Esophagus squamous epithelium (tissue), 5 donors: ENCODE results near the gene TRAF2. TPM values are rescaled to one million over a fixed set of nuclear protein-coding genes. Genes with fewer than 3 reads are reported as not detected.
"Not testable (repeated sequence)": the region's sequence is repeated elsewhere in the genome, so short reads cannot be mapped to it uniquely, and the experiment has no call there.

Experiments
- DNase-seq: peaks from one replicate; lab custom pipeline; 2025; lab: John Stamatoyannopoulos, UW
- H3K27ac ChIP-seq, 4 donors: fragments of 200-600 bp; sonication (generic); one replicate each; pipeline ENCODE4 v1.5.1; 2016 to 2019; ENCODE audit warnings: mild to moderate bottlenecking in 1 of 4
- H3K27me3 ChIP-seq, 4 donors: fragments of 200-600 bp; sonication (generic); 1 replicate in 3 of 4; 2 replicates in 1 of 4; pipeline versions ENCODE4 v1.5.1 to v1.6.0; 2017 to 2021; ENCODE audit warnings: antibody characterized with exemption in 1 of 4
- H3K36me3 ChIP-seq, 3 donors: fragments of 200-600 bp; sonication (generic); one replicate each; pipeline ENCODE4 v1.5.1; 2016 to 2019
- H3K4me1 ChIP-seq, 3 donors: fragments of 200-600 bp; sonication (generic); one replicate each; pipeline ENCODE4 v1.5.1; 2017 to 2019
- H3K4me3 ChIP-seq, 4 donors: fragments of 200-600 bp; sonication (generic); 1 replicate in 3 of 4; 2 replicates in 1 of 4; pipeline ENCODE4 v1.5.1; 2016 to 2019; ENCODE audit warnings: mild to moderate bottlenecking in 2 of 4, moderate library complexity in 1 of 4
- H3K9me3 ChIP-seq, 3 donors: fragments of 200-600 bp; sonication (generic); one replicate each; pipeline ENCODE4 v1.5.1; 2016 to 2019
- CTCF ChIP-seq, 6 experiments: fragments of 450-650 bp in 4 of 6; fragments of 200-600 bp in 2 of 6; sonication (generic) in 2 of 6; IDR thresholded peaks; one replicate each; pipeline ENCODE4 v1.5.1; 2016 to 2019; ENCODE audit warnings: antibody characterized with exemption in 6 of 6, mild to moderate bottlenecking in 4 of 6, moderate library complexity in 4 of 6
- POLR2A ChIP-seq, 4 donors: fragments of 450-650 bp; IDR thresholded peaks; one replicate each; pipeline ENCODE4 v1.6.1; 2017; ENCODE audit warnings: antibody characterized with exemption in 4 of 4, mild to moderate bottlenecking in 4 of 4, moderate library complexity in 3 of 4
- WGBS, 2 donors: methylation state at CpG; one replicate each; pipeline ENCODE4 v1.1.5; 2018; 5-methylcytosine and 5-hydroxymethylcytosine counted together
- intact Hi-C: fragments of 100-400 bp; cut with DNase I; formaldehyde crosslinking; loops from one replicate; pipeline ENCODE4 v1.15.0; 2022
- total RNA-seq, 4 donors: library from RNA; depleted of rRNA; stranded (reverse); fragments of >200 nt; gene quantifications; one replicate each; pipeline ENCODE4 v1.1.0, GENCODE V29; 2016
- donor health status: DM: yes; HTN: yes; CAD: no.

TRAF2 gene
- total RNA-seq, 4 donors from 2014 or later = 8.0 to 20.9 (median 13.2) TPM

DNA sequence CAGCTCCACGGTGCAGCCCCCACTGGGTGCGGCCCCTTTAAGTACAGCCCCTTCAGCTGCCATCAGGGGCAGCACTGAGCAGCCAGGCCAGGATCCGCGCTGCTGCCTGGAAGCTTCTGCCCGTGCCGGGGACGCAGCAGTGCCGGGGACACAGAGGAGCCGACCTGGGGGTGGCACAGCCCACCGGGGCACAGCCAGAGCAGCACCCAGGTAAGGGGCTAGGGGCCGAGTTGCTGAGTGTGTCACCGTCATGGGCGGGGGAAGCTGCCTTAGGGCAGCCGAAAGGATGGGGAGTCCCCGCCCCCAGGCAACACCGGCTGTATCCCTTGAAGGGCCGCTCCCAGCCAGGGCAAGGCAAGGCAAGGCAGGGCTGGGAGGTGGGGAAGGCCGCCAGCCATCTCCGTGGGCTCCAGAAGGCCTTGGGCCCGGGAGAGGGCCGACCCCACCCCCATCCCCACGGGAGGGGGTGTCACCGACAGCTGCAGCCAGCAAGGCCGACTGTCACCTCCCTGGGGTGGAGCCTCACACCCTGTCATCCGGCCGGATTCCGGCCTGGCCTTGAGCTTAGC, 43.9 kb upstream of the TRAF2 start, which contains the start of gene AJM1:
TSS of gene AJM1 (plus strand) at position 99 of the 569 bp plus-strand sequence. CDS start 1,937 bp downstream, outside the sequence.
- peaks cover 7 to 46% (median 19%) of the 10 kb centered on the region in 4 donors for H3K27me3 ChIP-seq
- H3K36me3 ChIP-seq = peaks cover 0 to 36% (median 9%) of the 10 kb centered on the region in 3 donors
- H3K27ac ChIP-seq = peak within 1 kb of the TSS in 1 of 4 donors; percentile 33
- H3K9me3 ChIP-seq, intact Hi-C loops, DNase-seq: not testable (repeated sequence)
- peak within 1 kb of the TSS; percentile 13 to 64 (median 47) for H3K4me3 ChIP-seq
- whole genome bisulfite sequencing, 2 donors = 7% methylated on average over 3 of the region's 27 CpGs; no CpG with 5 or more reads in 1 of the 2 donors
- H3K4me1 ChIP-seq = peaks cover 42 to 71% (median 60%) of the 10 kb centered on the region in 3 donors
- peak; percentile 68 to 89 (median 80) for TF ChIP-seq CTCF (IDR thresholded peaks at IDR 0.05)

GRCh38 chr9:136843159-136843800, 43.0 kb upstream of the TRAF2 start:
- H3K27ac ChIP-seq, intact Hi-C loops, DNase-seq, H3K9me3 ChIP-seq: not testable (repeated sequence)
- WGBS, 2 donors = 8% methylated on average over 8 of the region's 21 CpGs; no CpG with 5 or more reads in 1 of the 2 donors
- H3K4me1 ChIP-seq = peaks cover 45 to 79% (median 68%) of the 10 kb centered on the region in 3 donors
- peak overlapping the region in 3 of 4 donors; percentile 10 to 64 (median 48) for H3K4me3 ChIP-seq
- H3K27me3 ChIP-seq = peaks cover 7 to 54% (median 19%) of the 10 kb centered on the region in 4 donors
- peaks cover 0 to 29% (median 9%) of the 10 kb centered on the region in 3 donors for H3K36me3 ChIP-seq

- Histone ChIP-seq H3K4me3 (peak overlapping the region in 3 of 4 donors; percentile 10 to 64 (median 48)), H3K4me1 (peaks cover 45 to 84% (median 71%) of the 10 kb centered on the region in 3 donors), H3K36me3 (peaks cover 0 to 21% (median 7%) of the 10 kb centered on the region in 3 donors), H3K27me3 (peaks cover 7 to 54% (median 19%) of the 10 kb centered on the region in 4 donors)
- 0% methylated on average over 5 of the region's 99 CpGs; no CpG with 5 or more reads in 1 of the 2 donors for WGBS, 2 donors
- H3K9me3 ChIP-seq, H3K27ac ChIP-seq, DNase-seq, intact Hi-C loops: not testable (repeated sequence)
- TF ChIP-seq CTCF (IDR thresholded peaks at IDR 0.05) = peak; percentile 51 to 70 (median 66)
Measured at GRCh38 chr9:136843801-136844740, 42.2 kb upstream of the TRAF2 start.

DNA sequence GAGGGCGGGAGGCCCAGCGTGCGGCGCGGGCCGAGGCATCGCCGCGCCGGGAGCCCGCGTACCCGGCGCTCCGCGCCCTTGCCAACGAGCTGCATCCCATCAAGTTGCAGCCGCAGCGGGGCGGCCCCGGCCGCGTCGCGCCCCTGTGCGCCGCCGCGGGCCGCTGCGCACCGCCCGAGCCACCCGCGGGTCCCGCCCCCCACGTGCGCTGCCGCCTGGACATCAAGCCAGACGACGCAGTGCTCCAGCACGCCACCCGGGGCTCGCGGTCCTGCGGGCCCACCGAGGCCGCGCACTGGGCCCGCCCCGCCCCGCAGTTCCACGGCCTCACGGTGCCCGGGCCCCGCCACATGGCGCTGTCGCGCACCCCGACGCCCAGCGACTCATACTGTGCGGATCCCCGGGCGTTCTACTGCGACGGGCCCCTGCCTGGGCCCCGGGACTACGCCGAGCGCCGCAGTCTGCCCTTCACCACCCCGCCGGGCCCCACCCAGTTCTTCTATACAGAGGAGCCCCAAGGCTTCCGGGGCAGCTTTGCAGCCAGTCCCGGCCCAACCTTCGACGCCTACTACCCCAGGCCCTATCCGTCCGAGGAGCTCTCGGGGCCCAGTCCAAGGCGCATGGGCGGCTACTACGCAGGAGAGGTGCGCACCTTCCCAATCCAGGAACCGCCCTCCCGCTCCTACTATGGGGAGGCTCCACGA, 41.4 kb upstream of the TRAF2 start:
- Histone ChIP-seq H3K27ac (no peak overlapping the region), H3K27me3 (peaks cover 7 to 54% (median 19%) of the 10 kb centered on the region in 4 donors), H3K4me3 (peak overlapping the region in 1 of 4 donors; percentile 15), H3K4me1 (peaks cover 48 to 88% (median 75%) of the 10 kb centered on the region in 3 donors), H3K9me3 (no peaks in the 10 kb centered on the region), H3K36me3 (peaks cover 0 to 13% (median 0%) of the 10 kb centered on the region in 3 donors)
- no peak for DNase-seq
- no peak for TF ChIP-seq POLR2A (IDR thresholded peaks at IDR 0.05)
- no peak for TF ChIP-seq CTCF (IDR thresholded peaks at IDR 0.05)
- intact Hi-C loops = no loop called here
- WGBS, 2 donors = 9% methylated on average over 9 of the region's 88 CpGs; no CpG with 5 or more reads in 1 of the 2 donors
